GM23338 (cell line): Measurements from ENCODE around the gene TRUB1. TPM values are rescaled to one million over a fixed set of nuclear protein-coding genes. Genes with fewer than 3 reads are reported as not detected.

Experiments
- ATAC-seq: fragments of 200-7000 bp; cut with Tn5 transposase; 3 replicates; pipeline ENCODE4 v1.9.1; 2020
- DNase-seq: peaks from one replicate; pipeline ENCODE4 v3.0.0-alpha.2; 2015; ENCODE audit warnings: low spot score
- H2AFZ ChIP-seq: fragments of 200-600 bp; sonication (generic); 2 replicates; pipeline ENCODE4 v1.8.0; 2016; ENCODE audit warnings: antibody characterized with exemption, mild to moderate bottlenecking, moderate library complexity
- H3F3A ChIP-seq: fragments of 200-600 bp; sonication (generic); replicated peaks from 2 replicates; pipeline ENCODE4 v1.8.0; 2017; ENCODE audit warnings: antibody characterized with exemption, mixed run types, low read depth
- H3K27ac ChIP-seq: fragments of 200-600 bp; sonication (generic); 2 replicates; pipeline ENCODE4 v1.6.1; 2016; ENCODE audit warnings: low read depth
- H3K27me3 ChIP-seq: fragments of 200-600 bp; sonication (generic); 2 replicates; pipeline ENCODE4 v1.8.0; 2016; ENCODE audit warnings: mild to moderate bottlenecking, mixed run types, moderate library complexity; ENCODE audit not compliant: insufficient read depth
- H3K36me3 ChIP-seq: fragments of 200-600 bp; sonication (generic); 2 replicates; pipeline ENCODE4 v1.8.0; 2016; ENCODE audit warnings: mild to moderate bottlenecking; ENCODE audit not compliant: insufficient read depth
- H3K4me1 ChIP-seq: fragments of 200-600 bp; sonication (generic); 2 replicates; pipeline ENCODE4 v1.8.0; 2016; ENCODE audit warnings: mild to moderate bottlenecking, moderate library complexity; ENCODE audit not compliant: insufficient read depth
- H3K4me2 ChIP-seq: fragments of 200-600 bp; sonication (generic); 2 replicates; pipeline ENCODE4 v1.7.1; 2017; ENCODE audit warnings: mixed run types
- H3K4me3 ChIP-seq: fragments of 200-600 bp; sonication (generic); 2 replicates; pipeline ENCODE4 v1.6.1; 2016; ENCODE audit warnings: mixed run types
- H3K79me2 ChIP-seq: fragments of 200-600 bp; sonication (generic); replicated peaks from 2 replicates; pipeline ENCODE4 v1.8.0; 2017; ENCODE audit warnings: mild to moderate bottlenecking; ENCODE audit not compliant: insufficient read depth
- H3K9me2 ChIP-seq: fragments of 200-600 bp; sonication (generic); 2 replicates; pipeline ENCODE4 v1.8.0; 2017; ENCODE audit not compliant: insufficient read depth
- H4K20me1 ChIP-seq: fragments of 200-600 bp; sonication (generic); replicated peaks from 2 replicates; pipeline ENCODE4 v1.8.0; 2017; ENCODE audit warnings: mild to moderate bottlenecking; ENCODE audit not compliant: insufficient read depth
- H3K27ac Mint-ChIP-seq: 2 replicates; pipeline ENCODE4 v1.8.0; 2020; ENCODE audit warnings: inconsistent platforms, mild to moderate bottlenecking, moderate library complexity, mixed read lengths
- H3K27me3 Mint-ChIP-seq: 3 replicates; pipeline ENCODE4 v1.8.0; 2022; ENCODE audit warnings: low read depth, mild to moderate bottlenecking, moderate library complexity, mixed read lengths, inconsistent platforms; ENCODE audit not compliant: insufficient read depth, poor library complexity
- H3K36me3 Mint-ChIP-seq: 3 replicates; pipeline ENCODE4 v1.8.0; 2021; ENCODE audit warnings: low read depth, mild to moderate bottlenecking, inconsistent platforms, moderate library complexity, mixed read lengths
- H3K4me1 Mint-ChIP-seq: 3 replicates; pipeline ENCODE4 v1.8.0; 2020; ENCODE audit warnings: mild to moderate bottlenecking, inconsistent platforms, mixed read lengths
- H3K4me3 Mint-ChIP-seq: 3 replicates; pipeline ENCODE4 v1.8.0; 2021; ENCODE audit warnings: moderate library complexity, mild to moderate bottlenecking, inconsistent platforms, mixed read lengths
- H3K9me3 Mint-ChIP-seq: 3 replicates; pipeline ENCODE4 v1.8.0; 2020; ENCODE audit warnings: moderate library complexity, mild to moderate bottlenecking, inconsistent platforms, mixed read lengths
- EZH2phosphoT487 ChIP-seq: fragments of 200-600 bp; sonication (generic); IDR thresholded peaks from one replicate; pipeline ENCODE4 v1.8.1; 2018; ENCODE audit warnings: antibody characterized with exemption; ENCODE audit not compliant: unreplicated experiment
- JUNB ChIP-seq: IDR thresholded peaks from one replicate; pipeline ENCODE4 v1.6.1; 2016; ENCODE audit warnings: antibody characterized with exemption; ENCODE audit not compliant: unreplicated experiment
- NANOG ChIP-seq: IDR thresholded peaks from 2 replicates; pipeline ENCODE4 v1.6.1; 2016; ENCODE audit warnings: antibody characterized with exemption, borderline replicate concordance
- POLR2AphosphoS5 ChIP-seq: IDR thresholded peaks from 2 replicates; pipeline ENCODE4 v1.6.1; 2016; ENCODE audit warnings: antibody characterized with exemption, low read depth
- ZNF331 ChIP-seq: fragments of 250-450 bp; sonication (Bioruptor Pico); IDR thresholded peaks from 2 replicates; pipeline ENCODE4 v1.5.0; 2020; ENCODE audit warnings: low read depth, mild to moderate bottlenecking, moderate library complexity
- polyA plus RNA-seq: library from polyadenylated mRNA; unstranded; fragments of >200 nt; fragmentation: Nextera tagmentation; extraction: Ambion mirVana; gene quantifications from 2 replicates; pipeline ENCODE4 v1.2.1, GENCODE V29; 2016
- total RNA-seq: library from RNA; depleted of rRNA; stranded (reverse); fragments of >200 nt; shearing (Covaris generic); gene quantifications from 2 replicates; pipeline ENCODE4 v1.2.3, GENCODE V29; 2014
- TF ChIP-seq, protein P1 (sequence below): IDR thresholded peaks from 2 replicates; pipeline ENCODE4 v1.6.1; 2016; ENCODE audit warnings: antibody characterized with exemption
- TF ChIP-seq, protein P2 (sequence below): fragments of 250-450 bp; sonication (Bioruptor Pico); IDR thresholded peaks from 2 replicates; pipeline ENCODE4 v1.5.0; 2020; ENCODE audit warnings: mild to moderate bottlenecking, moderate library complexity

The TRUB1 gene
- total and polyA plus RNA-seq, 2 experiments from 2014 or later = 15.5 to 34.5 TPM

- ATAC-seq (no peak), DNase-seq (no peak)
- H2AFZ ChIP-seq = no peak overlapping the region
- H3K27ac ChIP-seq = no peak overlapping the region
- no peak overlapping the region for H3K4me3 ChIP-seq
- H3K4me3 Mint-ChIP-seq = no peak overlapping the region
- H4K20me1 ChIP-seq = no peaks in the 10 kb centered on the region
- H3K79me2 ChIP-seq = no peaks in the 10 kb centered on the region
- no peaks in the 10 kb centered on the region for H3K4me1 Mint-ChIP-seq
- H3K4me1 ChIP-seq = no peaks in the 10 kb centered on the region
- no peaks in the 10 kb centered on the region for H3K36me3 ChIP-seq
- H3K9me3 Mint-ChIP-seq = peaks cover 12% of the 10 kb centered on the region
- no peaks in the 10 kb centered on the region for H3K27me3 Mint-ChIP-seq
- H3K4me2 ChIP-seq = no peak overlapping the region
- H3K9me2 ChIP-seq = no peaks in the 10 kb centered on the region; the same call in 1 of the 2 replicates
- TF ChIP-seq JUNB (no peak), NANOG (no peak)
- TF ChIP-seq, protein P1, sequence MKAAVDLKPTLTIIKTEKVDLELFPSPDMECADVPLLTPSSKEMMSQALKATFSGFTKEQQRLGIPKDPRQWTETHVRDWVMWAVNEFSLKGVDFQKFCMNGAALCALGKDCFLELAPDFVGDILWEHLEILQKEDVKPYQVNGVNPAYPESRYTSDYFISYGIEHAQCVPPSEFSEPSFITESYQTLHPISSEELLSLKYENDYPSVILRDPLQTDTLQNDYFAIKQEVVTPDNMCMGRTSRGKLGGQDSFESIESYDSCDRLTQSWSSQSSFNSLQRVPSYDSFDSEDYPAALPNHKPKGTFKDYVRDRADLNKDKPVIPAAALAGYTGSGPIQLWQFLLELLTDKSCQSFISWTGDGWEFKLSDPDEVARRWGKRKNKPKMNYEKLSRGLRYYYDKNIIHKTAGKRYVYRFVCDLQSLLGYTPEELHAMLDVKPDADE = no peak
- TF ChIP-seq, protein P2, sequence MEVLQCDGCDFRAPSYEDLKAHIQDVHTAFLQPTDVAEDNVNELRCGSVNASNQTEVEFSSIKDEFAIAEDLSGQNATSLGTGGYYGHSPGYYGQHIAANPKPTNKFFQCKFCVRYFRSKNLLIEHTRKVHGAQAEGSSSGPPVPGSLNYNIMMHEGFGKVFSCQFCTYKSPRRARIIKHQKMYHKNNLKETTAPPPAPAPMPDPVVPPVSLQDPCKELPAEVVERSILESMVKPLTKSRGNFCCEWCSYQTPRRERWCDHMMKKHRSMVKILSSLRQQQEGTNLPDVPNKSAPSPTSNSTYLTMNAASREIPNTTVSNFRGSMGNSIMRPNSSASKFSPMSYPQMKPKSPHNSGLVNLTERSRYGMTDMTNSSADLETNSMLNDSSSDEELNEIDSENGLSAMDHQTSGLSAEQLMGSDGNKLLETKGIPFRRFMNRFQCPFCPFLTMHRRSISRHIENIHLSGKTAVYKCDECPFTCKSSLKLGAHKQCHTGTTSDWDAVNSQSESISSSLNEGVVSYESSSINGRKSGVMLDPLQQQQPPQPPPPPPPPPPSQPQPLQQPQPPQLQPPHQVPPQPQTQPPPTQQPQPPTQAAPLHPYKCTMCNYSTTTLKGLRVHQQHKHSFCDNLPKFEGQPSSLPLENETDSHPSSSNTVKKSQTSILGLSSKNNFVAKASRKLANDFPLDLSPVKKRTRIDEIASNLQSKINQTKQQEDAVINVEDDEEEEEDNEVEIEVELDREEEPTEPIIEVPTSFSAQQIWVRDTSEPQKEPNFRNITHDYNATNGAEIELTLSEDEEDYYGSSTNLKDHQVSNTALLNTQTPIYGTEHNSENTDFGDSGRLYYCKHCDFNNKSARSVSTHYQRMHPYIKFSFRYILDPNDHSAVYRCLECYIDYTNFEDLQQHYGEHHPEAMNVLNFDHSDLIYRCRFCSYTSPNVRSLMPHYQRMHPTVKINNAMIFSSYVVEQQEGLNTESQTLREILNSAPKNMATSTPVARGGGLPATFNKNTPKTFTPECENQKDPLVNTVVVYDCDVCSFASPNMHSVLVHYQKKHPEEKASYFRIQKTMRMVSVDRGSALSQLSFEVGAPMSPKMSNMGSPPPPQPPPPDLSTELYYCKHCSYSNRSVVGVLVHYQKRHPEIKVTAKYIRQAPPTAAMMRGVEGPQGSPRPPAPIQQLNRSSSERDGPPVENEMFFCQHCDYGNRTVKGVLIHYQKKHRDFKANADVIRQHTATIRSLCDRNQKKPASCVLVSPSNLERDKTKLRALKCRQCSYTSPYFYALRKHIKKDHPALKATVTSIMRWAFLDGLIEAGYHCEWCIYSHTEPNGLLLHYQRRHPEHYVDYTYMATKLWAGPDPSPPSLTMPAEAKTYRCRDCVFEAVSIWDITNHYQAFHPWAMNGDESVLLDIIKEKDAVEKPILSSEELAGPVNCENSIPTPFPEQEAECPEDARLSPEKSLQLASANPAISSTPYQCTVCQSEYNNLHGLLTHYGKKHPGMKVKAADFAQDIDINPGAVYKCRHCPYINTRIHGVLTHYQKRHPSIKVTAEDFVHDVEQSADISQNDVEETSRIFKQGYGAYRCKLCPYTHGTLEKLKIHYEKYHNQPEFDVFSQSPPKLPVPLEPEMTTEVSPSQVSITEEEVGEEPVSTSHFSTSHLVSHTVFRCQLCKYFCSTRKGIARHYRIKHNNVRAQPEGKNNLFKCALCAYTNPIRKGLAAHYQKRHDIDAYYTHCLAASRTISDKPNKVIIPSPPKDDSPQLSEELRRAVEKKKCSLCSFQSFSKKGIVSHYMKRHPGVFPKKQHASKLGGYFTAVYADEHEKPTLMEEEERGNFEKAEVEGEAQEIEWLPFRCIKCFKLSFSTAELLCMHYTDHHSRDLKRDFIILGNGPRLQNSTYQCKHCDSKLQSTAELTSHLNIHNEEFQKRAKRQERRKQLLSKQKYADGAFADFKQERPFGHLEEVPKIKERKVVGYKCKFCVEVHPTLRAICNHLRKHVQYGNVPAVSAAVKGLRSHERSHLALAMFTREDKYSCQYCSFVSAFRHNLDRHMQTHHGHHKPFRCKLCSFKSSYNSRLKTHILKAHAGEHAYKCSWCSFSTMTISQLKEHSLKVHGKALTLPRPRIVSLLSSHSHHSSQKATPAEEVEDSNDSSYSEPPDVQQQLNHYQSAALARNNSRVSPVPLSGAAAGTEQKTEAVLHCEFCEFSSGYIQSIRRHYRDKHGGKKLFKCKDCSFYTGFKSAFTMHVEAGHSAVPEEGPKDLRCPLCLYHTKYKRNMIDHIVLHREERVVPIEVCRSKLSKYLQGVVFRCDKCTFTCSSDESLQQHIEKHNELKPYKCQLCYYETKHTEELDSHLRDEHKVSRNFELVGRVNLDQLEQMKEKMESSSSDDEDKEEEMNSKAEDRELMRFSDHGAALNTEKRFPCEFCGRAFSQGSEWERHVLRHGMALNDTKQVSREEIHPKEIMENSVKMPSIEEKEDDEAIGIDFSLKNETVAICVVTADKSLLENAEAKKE = no peak
- no peak overlapping the region for H3K27ac Mint-ChIP-seq
- H3F3A ChIP-seq = no peaks in the 10 kb centered on the region
- no peaks in the 10 kb centered on the region for H3K27me3 ChIP-seq
- no peaks in the 10 kb centered on the region; the same call in 2 of the 3 replicates for H3K36me3 Mint-ChIP-seq
Measured at GRCh38 chr10:114930320-114930719, 7.7 kb upstream of the TRUB1 start.

DNA sequence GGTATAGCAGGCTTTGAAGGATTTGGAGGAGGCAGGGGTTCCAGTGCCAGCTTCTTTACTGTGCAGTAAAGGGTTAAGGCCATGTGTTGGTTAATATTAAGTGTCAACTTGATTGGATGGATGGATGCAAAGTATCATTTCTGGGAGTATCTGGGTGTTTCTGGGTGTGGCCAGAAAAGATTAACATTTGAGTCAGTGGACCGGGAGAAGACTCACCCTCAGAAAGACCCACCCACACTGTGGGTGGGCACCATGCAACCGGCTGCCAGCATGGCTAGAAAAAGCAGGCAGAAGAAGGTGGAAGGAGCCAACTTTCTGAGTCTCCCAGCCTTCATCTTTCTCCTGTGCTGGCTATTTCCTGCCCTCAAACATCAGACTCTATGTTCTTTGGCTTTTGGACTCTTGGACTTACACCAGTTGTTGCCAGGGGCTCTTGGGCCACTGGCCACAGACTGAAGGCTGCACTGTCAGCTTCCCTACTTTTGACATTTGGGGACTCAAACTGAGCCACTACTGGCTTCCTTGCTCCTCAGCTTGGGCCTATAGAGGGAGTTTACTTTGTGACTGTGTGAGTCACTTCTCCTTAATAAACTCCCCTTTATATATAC is 6.8 kb upstream of the TRUB1 start:
- Mint-ChIP-seq H3K4me3 (no peak overlapping the region), H3K4me1 (no peaks in the 10 kb centered on the region), H3K27me3 (no peaks in the 10 kb centered on the region), H3K27ac (no peak overlapping the region), H3K9me3 (peaks cover 12% of the 10 kb centered on the region), H3K36me3 (no peaks in the 10 kb centered on the region; the same call in 2 of the 3 replicates)
- no peaks in the 10 kb centered on the region for H3K79me2 ChIP-seq
- no peak overlapping the region for H2AFZ ChIP-seq
- H3K9me2 ChIP-seq = no peaks in the 10 kb centered on the region; the same call in 1 of the 2 replicates
- DNase-seq (no peak), ATAC-seq (no peak)
- no peaks in the 10 kb centered on the region for H4K20me1 ChIP-seq
- no peaks in the 10 kb centered on the region for H3K36me3 ChIP-seq
- no peak overlapping the region for H3K27ac ChIP-seq
- H3K4me3 ChIP-seq = no peak overlapping the region
- no peaks in the 10 kb centered on the region for H3F3A ChIP-seq
- H3K4me1 ChIP-seq = no peaks in the 10 kb centered on the region
- H3K27me3 ChIP-seq = no peaks in the 10 kb centered on the region
- H3K4me2 ChIP-seq = no peak overlapping the region
- TF ChIP-seq NANOG = no peak
- TF ChIP-seq EZH2phosphoT487 = no peak
- TF ChIP-seq, protein P1 = no peak
- TF ChIP-seq ZNF331 (CRISPR knock-in tag) = no peak
- no peak for TF ChIP-seq JUNB
- no peak for TF ChIP-seq POLR2AphosphoS5
